GM19351 (cell line): ENCODE data around the gene BRWD1.

Experiments used
- ATAC-seq: cut with Tn5 transposase; IDR thresholded peaks from one replicate; pipeline ENCODE4 v1.9.1; 2021; ENCODE audit warnings: mild to moderate bottlenecking, moderate library complexity; ENCODE audit not compliant: unreplicated experiment

Gene BRWD1

DNA sequence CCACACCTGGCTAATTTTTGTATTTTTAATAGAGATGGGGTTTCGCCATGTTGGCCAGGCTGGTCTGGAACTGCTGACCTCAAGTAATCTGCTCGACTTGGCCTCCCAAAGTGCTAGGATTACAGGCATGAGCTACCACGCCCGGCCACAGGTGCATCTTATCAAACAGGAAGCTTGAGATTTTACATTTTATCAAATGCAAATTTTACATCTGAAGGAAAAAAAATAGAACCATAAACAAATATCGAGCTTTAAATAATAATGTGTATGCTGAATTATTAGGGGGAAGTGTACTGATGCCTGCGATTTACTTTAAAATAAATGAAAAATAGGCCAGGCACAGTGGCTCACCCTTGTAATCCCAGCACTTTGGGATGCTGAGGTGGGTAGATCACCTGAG lies 16.6 kb upstream of the BRWD1 start:
- ATAC-seq: no peak

DNA sequence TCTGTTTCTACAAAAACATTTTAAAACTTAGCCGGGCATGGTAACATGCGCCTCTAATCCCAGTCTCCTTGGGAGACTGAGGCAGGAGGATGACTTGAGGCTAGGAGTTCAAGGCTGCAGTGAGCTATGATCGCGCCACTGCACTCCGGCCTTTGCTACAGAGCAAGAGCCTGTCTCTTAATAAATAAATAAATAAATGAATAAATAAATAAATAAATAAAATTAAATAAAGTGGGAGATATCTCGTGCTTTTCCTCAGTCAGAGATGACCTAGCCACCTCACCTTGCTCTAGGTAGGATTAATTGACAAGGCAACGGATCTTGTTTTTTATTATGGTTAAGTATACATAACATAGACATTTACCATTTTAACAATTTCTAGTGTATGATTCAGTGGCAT lies 14.3 kb upstream of the BRWD1 start:
- no peak for ATAC-seq

DNA sequence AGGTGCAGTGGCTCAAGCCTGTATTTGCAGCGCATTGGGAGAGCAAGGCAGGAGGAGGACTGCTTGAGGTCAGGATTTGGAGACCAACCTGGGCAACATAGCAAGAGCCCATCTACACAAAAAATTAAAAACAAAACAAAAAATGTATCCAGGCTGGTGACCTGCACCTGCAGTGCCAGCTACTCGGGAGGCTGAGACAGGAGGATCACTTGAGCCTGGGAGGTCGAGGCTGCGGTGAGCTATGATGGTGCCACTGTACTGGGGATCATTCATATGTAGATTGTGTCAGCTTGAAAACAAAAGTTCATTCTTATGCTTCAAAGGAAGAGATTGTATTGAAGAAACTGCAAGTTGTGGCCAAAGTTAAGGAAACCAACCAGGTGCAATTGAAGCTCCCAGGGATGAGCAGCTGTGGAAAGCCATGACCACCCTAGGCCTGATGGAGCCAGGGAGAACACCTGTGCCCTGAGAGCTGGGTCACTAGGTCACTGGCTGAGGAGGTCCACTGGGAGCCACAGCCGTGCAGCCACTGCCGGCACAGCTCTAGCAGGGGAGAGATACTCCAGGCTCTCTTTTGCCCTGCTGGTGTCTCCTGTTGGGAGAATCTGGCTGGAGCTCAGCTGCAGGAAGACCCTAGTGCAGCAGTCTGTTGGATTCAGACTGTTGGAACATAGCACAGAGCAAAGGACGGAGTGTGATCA lies 13.3 kb upstream of the BRWD1 start:
- no peak for ATAC-seq

- no peak for ATAC-seq
Measured at GRCh38 chr21:39325458-39325857, 12.0 kb upstream of the BRWD1 start.

DNA sequence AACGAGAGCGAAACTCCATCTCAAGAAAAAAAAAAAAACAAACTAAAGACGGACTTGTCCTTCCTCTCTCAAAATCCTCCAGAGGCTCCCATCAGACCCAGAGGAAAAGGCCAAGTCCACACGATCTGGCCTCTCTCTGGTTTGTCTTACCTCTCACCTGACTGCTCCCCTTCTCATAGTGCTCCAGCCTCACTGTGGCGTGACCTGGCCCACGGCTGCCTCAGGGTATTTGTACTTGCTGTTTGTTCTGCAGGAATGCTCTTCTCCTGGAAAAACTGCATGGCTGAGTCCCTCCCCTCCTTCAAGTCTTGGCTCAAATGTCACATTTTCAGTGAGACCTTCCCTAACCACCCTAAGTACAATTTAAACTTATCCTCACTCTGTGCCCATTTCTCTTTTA lies 8.0 kb upstream of the BRWD1 start:
- no peak for ATAC-seq

- no peak for ATAC-seq
Measured at GRCh38 chr21:39319814-39320332, 6.4 kb upstream of the BRWD1 start.

- ATAC-seq: no peak
Measured at GRCh38 chr21:39319251-39319756, 5.9 kb upstream of the BRWD1 start.

DNA sequence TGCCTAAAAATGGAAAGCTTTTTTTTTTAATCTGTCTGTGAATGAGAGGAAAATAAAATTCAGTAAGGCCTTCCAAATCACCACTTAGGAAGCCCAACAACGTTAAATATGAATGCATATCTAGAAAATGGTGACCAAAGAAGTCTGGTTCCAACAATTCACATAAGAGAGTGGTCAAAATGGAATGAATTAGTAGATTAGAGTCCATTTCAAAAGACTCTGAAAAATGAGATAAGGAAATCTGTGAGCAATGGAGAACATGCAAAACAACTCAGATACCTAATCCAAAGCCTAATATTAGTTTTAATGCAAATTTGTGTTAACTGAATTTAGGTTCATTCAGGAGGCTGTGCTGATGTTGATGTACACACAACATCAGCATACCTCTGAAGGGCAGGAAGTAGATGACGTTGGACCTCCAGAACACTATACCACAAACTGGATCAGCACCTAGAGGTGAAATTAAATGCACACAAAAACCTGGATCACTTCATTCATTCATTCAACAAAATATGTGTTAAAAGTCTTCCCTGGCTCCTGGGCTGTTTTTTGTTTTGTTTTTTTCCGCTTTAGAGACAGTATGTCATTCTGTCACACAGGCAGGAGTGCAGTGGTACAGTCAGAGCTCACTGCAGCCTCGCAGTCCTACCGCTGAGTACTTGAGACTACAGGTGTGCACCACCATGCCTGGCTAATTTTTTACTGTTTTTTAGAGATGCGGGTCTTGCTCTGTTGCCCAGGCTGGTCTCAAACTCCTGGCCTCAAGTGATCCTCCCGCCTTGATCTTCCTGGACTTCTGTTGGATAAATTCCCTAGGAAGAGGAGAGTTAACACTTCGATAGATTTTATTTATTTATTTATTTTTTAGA lies 4.9 kb upstream of the BRWD1 start:
- no peak for ATAC-seq

- no peak for ATAC-seq
Measured at GRCh38 chr21:39317134-39318090, 4.0 kb upstream of the BRWD1 start.

DNA sequence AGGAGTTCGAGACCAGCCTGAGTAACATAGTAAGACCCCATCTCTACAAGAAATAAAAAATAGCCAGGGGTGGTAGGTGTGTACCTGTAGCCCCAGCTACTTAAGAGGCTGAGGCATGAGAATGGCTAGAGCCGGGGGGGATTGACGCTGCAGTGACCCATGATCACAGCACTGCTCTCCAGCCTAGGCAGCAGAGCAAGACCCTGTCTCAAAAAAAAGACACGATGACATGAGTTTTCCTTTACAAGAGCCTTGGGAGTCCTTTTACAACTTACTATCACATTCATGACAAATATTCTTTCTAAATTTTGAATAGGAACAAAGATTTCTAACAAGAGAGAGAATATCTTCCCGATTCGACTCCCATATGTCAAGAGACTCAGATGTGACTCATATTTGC lies 3.3 kb upstream of the BRWD1 start:
- no peak for ATAC-seq

GRCh38 chr21:39315603-39316445 lies 2.4 kb upstream of the BRWD1 start:
- no peak for ATAC-seq

GRCh38 chr21:39314143-39315027 lies 953 bp upstream of the BRWD1 start:
- peak; percentile 26 for ATAC-seq

- peak; percentile 3 for ATAC-seq
Measured at GRCh38 chr21:39313042-39313570, 326 bp downstream of the BRWD1 start.

GRCh38 chr21:39312112-39313041 lies 1.1 kb downstream of the BRWD1 start:
- peak; percentile 67 for ATAC-seq

DNA sequence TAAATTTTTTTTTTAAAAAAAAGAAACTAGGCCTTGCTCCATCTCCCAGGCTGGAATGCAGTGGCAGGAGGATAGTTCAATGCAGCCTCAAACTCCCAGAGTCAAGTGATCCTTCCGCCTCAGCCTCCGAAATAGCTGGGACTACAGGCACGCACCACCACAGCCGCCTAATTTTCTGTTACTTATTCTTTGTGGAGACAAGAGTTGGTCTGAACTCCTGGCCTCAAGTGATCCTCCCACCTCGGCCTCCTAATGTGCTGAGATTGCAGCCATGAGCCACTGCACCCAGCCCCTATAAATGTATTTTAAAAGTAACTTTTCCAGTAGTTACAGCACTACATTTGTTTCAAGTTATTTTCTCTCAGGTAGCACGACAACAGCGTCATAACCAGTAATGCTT lies 2.3 kb downstream of the BRWD1 start:
- no peak for ATAC-seq

- ATAC-seq: no peak
Measured at GRCh38 chr21:39307466-39307865, 6.0 kb downstream of the BRWD1 start.

- no peak for ATAC-seq
Measured at GRCh38 chr21:39300587-39300986, 12.8 kb downstream of the BRWD1 start.

GRCh38 chr21:39296891-39297290 lies 16.5 kb downstream of the BRWD1 start:
- no peak for ATAC-seq
